Chondrocyte (in vitro differentiated cells): Measurements from ENCODE around the gene ZIC5. TPM values are rescaled to one million over a fixed set of nuclear protein-coding genes. Genes with fewer than 3 reads are reported as not detected.
"Not testable (repeated sequence)": the region's sequence is repeated elsewhere in the genome, so short reads cannot be mapped to it uniquely, and the experiment has no call there.

Experiments used
- DNase-seq: peaks from one replicate; pipeline ENCODE4 v3.0.0; 2021; ENCODE audit warnings: mixed read lengths, low spot score
- H3K27ac Mint-ChIP-seq: one replicate; pipeline ENCODE4 v1.8.0; 2021; ENCODE audit warnings: mild to moderate bottlenecking, moderate library complexity, mixed read lengths; ENCODE audit not compliant: unreplicated experiment
- H3K27me3 Mint-ChIP-seq: 2 replicates; pipeline ENCODE4 v1.8.0; 2021; ENCODE audit warnings: low read depth, mixed read lengths
- H3K36me3 Mint-ChIP-seq: 2 replicates; pipeline ENCODE4 v1.8.0; 2021; ENCODE audit warnings: low read depth, mixed read lengths
- H3K4me1 Mint-ChIP-seq: 2 replicates; pipeline ENCODE4 v1.8.0; 2021; ENCODE audit warnings: low read depth, mild to moderate bottlenecking, mixed read lengths
- H3K4me3 Mint-ChIP-seq: one replicate; pipeline ENCODE4 v1.8.0; 2021; ENCODE audit warnings: mild to moderate bottlenecking, moderate library complexity, mixed read lengths; ENCODE audit not compliant: unreplicated experiment
- H3K9me3 Mint-ChIP-seq: 2 replicates; pipeline ENCODE4 v1.8.0; 2021; ENCODE audit warnings: low read depth, mixed read lengths
- total RNA-seq: library from RNA; stranded (reverse); gene quantifications from 3 replicates; pipeline ENCODE4 v1.2.1, GENCODE V29; 2021
- TF ChIP-seq, protein P1 (sequence below): fragments of 200-600 bp; sonication (generic); IDR thresholded peaks from 2 replicates; pipeline ENCODE4 v1.5.0; 2021; ENCODE audit warnings: antibody characterized with exemption, mild to moderate bottlenecking, moderate library complexity

The ZIC5 gene
- total RNA-seq, 1 donor from 2014 or later: 3.1 TPM

DNA sequence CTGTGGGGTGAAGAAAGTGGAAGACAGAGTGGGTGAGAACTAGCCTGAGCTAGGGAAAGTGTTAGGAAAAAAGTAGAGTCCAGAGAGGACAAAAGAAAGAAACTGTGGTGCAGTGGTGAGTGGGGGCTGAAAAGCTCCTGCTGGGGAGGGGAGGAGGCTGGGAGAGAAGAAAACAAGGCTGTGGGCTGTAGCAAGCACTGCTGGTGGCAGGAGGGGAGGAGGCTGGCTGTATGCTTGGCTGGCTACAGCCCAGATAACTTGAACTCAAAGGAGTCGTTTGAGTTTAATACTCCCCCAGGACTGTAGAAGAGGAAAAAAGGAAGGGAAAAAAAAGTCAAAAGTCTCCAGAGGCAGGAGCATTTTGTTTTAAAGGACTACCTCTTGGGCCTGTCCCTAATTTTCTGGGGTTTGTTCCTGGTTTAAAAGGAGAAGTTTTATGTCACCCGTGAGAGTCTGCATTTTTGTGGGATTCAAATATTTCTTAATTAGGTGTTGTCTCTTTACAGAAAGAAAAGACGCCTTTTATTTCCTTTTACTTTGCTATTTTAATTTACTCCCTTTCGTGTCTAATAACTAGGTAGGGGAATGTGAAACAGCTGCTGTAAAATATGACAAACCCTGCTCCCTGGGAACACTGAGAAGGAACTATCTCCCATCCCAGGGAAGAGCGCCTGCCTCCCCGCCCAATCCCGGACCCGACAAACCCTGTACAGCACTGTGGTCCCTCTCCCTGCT lies 21.7 kb downstream of the ZIC5 start:
- TF ChIP-seq, protein P1, sequence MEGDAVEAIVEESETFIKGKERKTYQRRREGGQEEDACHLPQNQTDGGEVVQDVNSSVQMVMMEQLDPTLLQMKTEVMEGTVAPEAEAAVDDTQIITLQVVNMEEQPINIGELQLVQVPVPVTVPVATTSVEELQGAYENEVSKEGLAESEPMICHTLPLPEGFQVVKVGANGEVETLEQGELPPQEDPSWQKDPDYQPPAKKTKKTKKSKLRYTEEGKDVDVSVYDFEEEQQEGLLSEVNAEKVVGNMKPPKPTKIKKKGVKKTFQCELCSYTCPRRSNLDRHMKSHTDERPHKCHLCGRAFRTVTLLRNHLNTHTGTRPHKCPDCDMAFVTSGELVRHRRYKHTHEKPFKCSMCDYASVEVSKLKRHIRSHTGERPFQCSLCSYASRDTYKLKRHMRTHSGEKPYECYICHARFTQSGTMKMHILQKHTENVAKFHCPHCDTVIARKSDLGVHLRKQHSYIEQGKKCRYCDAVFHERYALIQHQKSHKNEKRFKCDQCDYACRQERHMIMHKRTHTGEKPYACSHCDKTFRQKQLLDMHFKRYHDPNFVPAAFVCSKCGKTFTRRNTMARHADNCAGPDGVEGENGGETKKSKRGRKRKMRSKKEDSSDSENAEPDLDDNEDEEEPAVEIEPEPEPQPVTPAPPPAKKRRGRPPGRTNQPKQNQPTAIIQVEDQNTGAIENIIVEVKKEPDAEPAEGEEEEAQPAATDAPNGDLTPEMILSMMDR: no peak
- Mint-ChIP-seq H3K4me3 (no peak overlapping the region), H3K9me3 (no peaks in the 10 kb centered on the region), H3K36me3 (no peaks in the 10 kb centered on the region), H3K27me3 (no peaks in the 10 kb centered on the region), H3K4me1 (peaks cover 34% of the 10 kb centered on the region), H3K27ac (peak overlapping the region; percentile 42)
- no peak for DNase-seq

DNA sequence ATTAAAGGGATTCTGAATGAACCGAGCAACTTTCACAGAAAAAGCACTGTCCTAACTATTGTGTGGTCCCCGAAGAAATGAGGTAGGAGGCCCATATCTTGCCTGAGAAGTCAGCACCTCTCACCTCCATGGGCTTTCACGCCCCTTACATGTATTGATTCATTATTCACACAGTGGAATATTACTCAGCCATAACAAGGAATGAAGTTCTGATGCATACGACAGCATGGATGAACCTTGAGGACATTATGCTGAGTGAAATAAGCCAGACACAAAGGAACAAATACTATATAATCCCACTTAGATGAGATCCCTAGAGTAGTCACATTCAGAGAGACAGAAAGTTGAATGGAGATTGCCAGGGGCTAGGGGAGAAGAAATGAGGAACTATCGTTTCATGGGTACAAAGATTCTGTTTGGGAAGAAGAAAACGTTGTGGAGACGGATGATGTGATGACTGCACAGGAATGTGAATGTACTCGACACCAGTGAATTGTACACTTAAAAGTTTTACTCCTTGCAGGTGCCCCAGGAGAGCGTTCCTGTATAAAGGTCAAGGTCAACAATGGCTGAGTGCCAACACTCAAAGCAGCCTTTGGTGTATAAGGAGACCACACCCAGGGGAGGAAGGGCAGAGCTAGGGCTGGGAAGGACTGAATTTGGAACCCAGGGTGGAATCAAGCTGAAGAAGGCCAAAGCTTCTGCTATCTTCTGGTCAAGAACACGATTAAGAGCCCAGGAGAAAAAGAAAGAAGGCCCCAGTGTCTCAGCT lies 22.5 kb downstream of the ZIC5 start:
- H3K4me1 Mint-ChIP-seq: peaks cover 34% of the 10 kb centered on the region
- no peaks in the 10 kb centered on the region for H3K36me3 Mint-ChIP-seq

DNA sequence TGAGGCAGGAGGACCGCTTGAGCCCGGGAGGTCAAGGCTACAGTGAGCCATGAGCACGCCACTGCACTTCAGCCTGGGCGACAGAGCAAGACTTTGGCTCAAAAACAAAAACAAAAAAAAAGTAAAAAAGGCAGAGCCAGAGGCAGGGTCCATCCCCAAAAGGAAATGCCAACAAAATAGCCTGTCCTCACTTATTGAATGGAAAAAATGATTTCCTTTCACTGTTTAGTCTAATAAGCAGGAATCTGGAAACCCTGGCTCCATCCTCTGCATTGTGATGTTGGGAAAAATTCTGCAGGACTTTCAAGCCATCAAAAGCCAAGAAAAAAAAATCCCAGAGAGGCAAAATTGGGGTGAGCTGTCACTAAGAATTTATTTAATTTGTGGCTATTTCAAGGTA lies 23.2 kb downstream of the ZIC5 start:
- H3K4me3 Mint-ChIP-seq: no peak overlapping the region
- no peak for DNase-seq
- no peaks in the 10 kb centered on the region for H3K36me3 Mint-ChIP-seq
- TF ChIP-seq, protein P1: no peak
- H3K9me3 Mint-ChIP-seq: no peaks in the 10 kb centered on the region
- no peak overlapping the region for H3K27ac Mint-ChIP-seq
- H3K4me1 Mint-ChIP-seq: peaks cover 34% of the 10 kb centered on the region
- H3K27me3 Mint-ChIP-seq: no peaks in the 10 kb centered on the region

More for the DNA sequence above, 22.5 kb downstream of the ZIC5 start:
- H3K4me3 Mint-ChIP-seq: no peak overlapping the region
- no peaks in the 10 kb centered on the region for H3K9me3 Mint-ChIP-seq
- TF ChIP-seq, protein P1: no peak
- H3K27me3 Mint-ChIP-seq: no peaks in the 10 kb centered on the region
- H3K27ac Mint-ChIP-seq: peak overlapping the region; percentile 42
- DNase-seq: no peak

DNA sequence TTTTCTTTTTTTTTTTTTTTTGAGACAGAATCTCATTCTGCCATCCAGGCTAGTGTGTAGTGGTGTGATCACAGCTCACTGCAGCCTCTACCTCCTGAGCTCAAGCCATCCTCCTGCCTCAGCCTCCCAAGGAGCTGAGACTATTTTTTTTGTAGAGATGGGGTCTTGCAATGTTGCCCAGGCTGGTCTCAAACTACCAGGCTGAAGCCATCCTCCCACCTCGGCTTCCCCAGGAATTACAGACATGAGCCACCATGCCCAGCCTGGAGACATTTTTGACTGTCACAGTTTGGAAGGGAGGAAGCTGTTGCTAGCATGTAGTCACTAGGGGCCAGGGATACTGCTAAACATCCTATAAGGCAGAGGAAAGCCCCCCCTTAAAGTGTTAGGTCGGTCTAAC lies 23.9 kb downstream of the ZIC5 start:
- Mint-ChIP-seq H3K9me3 (no peaks in the 10 kb centered on the region), H3K27me3 (no peaks in the 10 kb centered on the region), H3K4me3 (no peak overlapping the region), H3K4me1 (peaks cover 28% of the 10 kb centered on the region), H3K36me3 (no peaks in the 10 kb centered on the region), H3K27ac (no peak overlapping the region)
- TF ChIP-seq, protein P1: no peak
- no peak for DNase-seq

DNA sequence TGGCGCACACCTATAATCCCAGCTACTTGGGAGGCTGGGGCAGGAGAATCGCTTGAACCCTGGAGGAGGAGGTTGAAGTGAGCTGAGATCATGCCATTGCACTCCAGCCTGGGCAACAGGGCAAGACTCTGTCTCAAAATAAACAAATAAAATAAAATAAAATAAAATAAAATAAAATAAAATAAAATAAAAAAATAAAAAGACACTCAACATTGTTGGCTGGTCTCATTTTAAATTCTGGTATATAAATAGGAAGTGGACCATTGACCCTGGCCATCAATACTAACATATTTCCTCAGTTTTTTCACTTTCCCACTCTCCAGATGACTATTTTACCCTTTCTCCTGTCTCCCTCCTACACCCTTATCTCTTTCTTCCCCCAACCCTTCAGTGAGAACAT lies 26.1 kb downstream of the ZIC5 start:
- DNase-seq, H3K36me3 Mint-ChIP-seq, H3K9me3 Mint-ChIP-seq, H3K27ac Mint-ChIP-seq, H3K4me3 Mint-ChIP-seq, H3K27me3 Mint-ChIP-seq: not testable (repeated sequence)
- peaks cover 24% of the 10 kb centered on the region for H3K4me1 Mint-ChIP-seq
